Midbrain (tissue), 1 donor: ENCODE data around the gene MRRF.

ENCODE experiments used
- DNase-seq: peaks from one replicate; lab custom pipeline; 2025; lab: John Stamatoyannopoulos, UW

The MRRF gene

GRCh38 chr9:122228568-122229484 lies 35.9 kb upstream of the MRRF start, which contains the start of gene LHX6:
LHX6 (minus strand) TSS chr9:122228957; CDS start chr9:122228740, 217 bp downstream.
- DNase-seq, result no peak

- no peak for DNase-seq
Observed at GRCh38 chr9:122229485-122229837, 35.2 kb upstream of the MRRF start.

GRCh38 chr9:122232796-122233306 lies 31.8 kb upstream of the MRRF start:
- DNase-seq, result no peak

- DNase-seq, result no peak
Observed at GRCh38 chr9:122234022-122234748, 30.5 kb upstream of the MRRF start.

GRCh38 chr9:122236681-122237080 lies 28.0 kb upstream of the MRRF start:
- no peak for DNase-seq

GRCh38 chr9:122239722-122240121 lies 25.0 kb upstream of the MRRF start:
- peak; percentile 26 for DNase-seq

GRCh38 chr9:122244349-122244748 lies 20.3 kb upstream of the MRRF start:
- DNase-seq, result no peak

GRCh38 chr9:122246666-122247065 lies 18.0 kb upstream of the MRRF start:
- peak; percentile 23 for DNase-seq

GRCh38 chr9:122248448-122248865 lies 16.2 kb upstream of the MRRF start:
- peak; percentile 4 for DNase-seq

GRCh38 chr9:122251351-122251750 lies 13.3 kb upstream of the MRRF start:
- DNase-seq, result peak; percentile 34

GRCh38 chr9:122252796-122253195 lies 11.9 kb upstream of the MRRF start:
- no peak for DNase-seq

GRCh38 chr9:122254761-122255160 lies 9.9 kb upstream of the MRRF start:
- no peak for DNase-seq

- no peak for DNase-seq
Observed at GRCh38 chr9:122256206-122256605, 8.5 kb upstream of the MRRF start.

- no peak for DNase-seq
Observed at GRCh38 chr9:122258886-122259415, 5.7 kb upstream of the MRRF start.

GRCh38 chr9:122261469-122261881 lies 3.2 kb upstream of the MRRF start:
- no peak for DNase-seq

- DNase-seq, result no peak
Observed at GRCh38 chr9:122262073-122262472, 2.6 kb upstream of the MRRF start.

- DNase-seq, result no peak
Observed at GRCh38 chr9:122263699-122264349, 858 bp upstream of the MRRF start.

- DNase-seq, result no peak
Observed at GRCh38 chr9:122265149-122265915, 650 bp downstream of the MRRF start.

GRCh38 chr9:122268041-122268814 lies 3.5 kb downstream of the MRRF start:
- DNase-seq, result no peak

- no peak for DNase-seq
Observed at GRCh38 chr9:122274055-122274454, 9.4 kb downstream of the MRRF start.
